Peyer's patch (tissue), 4 donors: ENCODE measurements around the gene VAMP1. TPM values are rescaled to one million over a fixed set of nuclear protein-coding genes. Genes with fewer than 3 reads are reported as not detected.

Source experiments
- DNase-seq, 3 donors: peaks; one replicate each; pipeline ENCODE4 v3.0.0-alpha.2; 2017 to 2019
- H3K27ac ChIP-seq, 4 donors: fragments of 200-600 bp; sonication (generic); one replicate each; pipeline ENCODE4 v1.5.1; 2016 to 2019
- H3K27me3 ChIP-seq, 2 donors: fragments of 200-600 bp; sonication (generic); one replicate each; pipeline ENCODE4 v1.5.1; 2019
- H3K36me3 ChIP-seq, 3 donors: fragments of 200-600 bp; sonication (generic); one replicate each; pipeline ENCODE4 v1.5.1; 2016 to 2019
- H3K4me1 ChIP-seq, 4 donors: fragments of 200-600 bp; sonication (generic); one replicate each; pipeline ENCODE4 v1.5.1; 2016 to 2019
- H3K4me3 ChIP-seq, 4 donors: fragments of 200-600 bp; sonication (generic); 1 replicate in 3 of 4; 2 replicates in 1 of 4; pipeline ENCODE4 v1.5.1; 2016 to 2019; ENCODE audit warnings: mild to moderate bottlenecking in 1 of 4
- H3K9me3 ChIP-seq, 4 donors: fragments of 200-600 bp; sonication (generic); one replicate each; pipeline ENCODE4 v1.5.1; 2016 to 2019; ENCODE audit warnings: mild to moderate bottlenecking in 1 of 4
- CTCF ChIP-seq, 6 experiments: fragments of 450-650 bp in 4 of 6; fragments of 200-600 bp in 2 of 6; sonication (generic) in 1 of 6; IDR thresholded peaks; one replicate each; pipeline ENCODE4 v1.5.1; 2017 to 2019; ENCODE audit warnings: antibody characterized with exemption in 6 of 6, mild to moderate bottlenecking in 3 of 6, moderate library complexity in 1 of 6
- POLR2A ChIP-seq, 2 donors: fragments of 450-650 bp; IDR thresholded peaks; one replicate each; pipeline ENCODE4 v1.5.1; 2017; ENCODE audit warnings: antibody characterized with exemption in 2 of 2, mild to moderate bottlenecking in 2 of 2, moderate library complexity in 2 of 2
- total RNA-seq, 4 donors: library from RNA; depleted of rRNA; stranded (reverse); fragments of >200 nt; gene quantifications; one replicate each; pipeline ENCODE4 v1.1.0, GENCODE V29; 2016

VAMP1 gene
- total RNA-seq, 4 donors from 2014 or later, result 5.3 to 17.4 (median 9.3) TPM

DNA sequence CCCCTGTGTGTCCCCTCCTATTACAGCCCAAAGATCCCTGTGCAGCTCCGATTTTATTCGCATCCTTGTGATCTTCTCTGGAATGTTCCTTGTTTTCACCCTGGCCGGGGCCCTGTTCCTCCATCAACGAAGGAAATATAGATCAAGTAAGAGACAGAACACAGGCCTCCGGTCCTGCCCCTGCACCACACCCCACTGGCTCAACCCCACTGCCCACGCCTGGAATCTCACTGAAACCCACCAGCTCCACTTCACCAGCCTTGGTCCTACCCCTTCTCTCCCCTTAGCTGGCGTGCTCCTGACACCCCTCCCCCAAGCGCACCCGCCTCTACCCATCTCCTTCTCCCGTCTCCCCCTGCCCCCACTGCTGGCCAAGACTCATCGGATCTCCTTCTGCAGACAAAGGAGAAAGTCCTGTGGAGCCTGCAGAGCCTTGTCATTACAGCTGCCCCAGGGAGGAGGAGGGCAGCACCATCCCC lies 19.6 kb downstream of the VAMP1 start:
- Histone ChIP-seq H3K4me1 (peaks cover 0 to 24% (median 15%) of the 10 kb centered on the region in 4 donors), H3K36me3 (peaks cover 0 to 39% (median 0%) of the 10 kb centered on the region in 3 donors), H3K4me3 (peak overlapping the region; percentile 53 to 79 (median 66)), H3K9me3 (no peaks in the 10 kb centered on the region), H3K27me3 (no peaks in the 10 kb centered on the region), H3K27ac (peak overlapping the region; percentile 89 to 98 (median 94))
- DNase-seq, result peak in 1 of 3 donors; percentile 45
- TF ChIP-seq POLR2A (IDR thresholded peaks at IDR 0.05), result no peak
- no peak for TF ChIP-seq CTCF (IDR thresholded peaks at IDR 0.05)

DNA sequence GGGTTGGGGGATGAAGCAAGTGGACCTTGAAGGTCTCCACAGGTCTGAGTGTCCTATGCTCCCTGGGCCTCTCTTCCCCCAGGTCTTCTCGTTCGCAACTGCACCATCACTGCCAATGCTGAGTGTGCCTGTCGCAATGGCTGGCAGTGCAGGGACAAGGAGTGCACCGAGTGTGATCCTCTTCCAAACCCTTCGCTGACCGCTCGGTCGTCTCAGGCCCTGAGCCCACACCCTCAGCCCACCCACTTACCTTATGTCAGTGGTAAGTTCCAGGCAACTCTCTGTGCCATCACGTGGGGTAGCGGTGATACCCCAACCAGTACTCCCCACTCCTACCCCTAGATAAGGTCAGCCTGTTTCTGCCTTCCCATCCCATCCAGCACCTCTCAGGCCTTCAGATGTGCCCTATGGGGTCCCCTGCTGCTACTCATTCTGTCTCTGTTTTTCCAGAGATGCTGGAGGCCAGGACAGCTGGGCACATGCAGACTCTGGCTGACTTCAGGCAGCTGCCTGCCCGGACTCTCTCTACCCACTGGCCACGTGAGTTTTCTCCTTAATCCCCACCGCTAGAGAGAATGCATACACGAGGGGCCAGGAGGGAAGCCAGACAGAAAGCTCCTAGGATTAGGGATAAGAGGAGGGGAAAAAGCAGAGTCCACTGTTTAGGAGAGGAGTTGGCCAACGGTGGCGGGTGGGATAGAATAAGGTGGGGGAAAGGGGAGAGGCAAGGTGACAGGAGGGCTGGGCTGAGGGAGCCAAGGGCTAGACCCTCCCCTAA lies 20.2 kb downstream of the VAMP1 start:
- TF ChIP-seq POLR2A (IDR thresholded peaks at IDR 0.05) (no peak), CTCF (IDR thresholded peaks at IDR 0.05) (no peak)
- Histone ChIP-seq H3K27ac (peak overlapping the region; percentile 89 to 98 (median 94)), H3K4me3 (peak overlapping the region in 2 of 4 donors; percentile 74 to 79)

GRCh38 chr12:6444704-6445688 lies 25.5 kb downstream of the VAMP1 start, which contains the start of gene CD27:
CD27 (plus strand) TSS chr12:6444955; CDS start chr12:6445096, 141 bp downstream.
- no peak for TF ChIP-seq CTCF (IDR thresholded peaks at IDR 0.05)
- TF ChIP-seq POLR2A (IDR thresholded peaks at IDR 0.05), result no peak
- Histone ChIP-seq H3K36me3 (peaks cover 0 to 26% (median 0%) of the 10 kb centered on the region in 3 donors), H3K9me3 (no peaks in the 10 kb centered on the region), H3K4me1 (peaks cover 0 to 3% (median 1%) of the 10 kb centered on the region in 4 donors), H3K27ac (peak within 1 kb of the TSS; percentile 10 to 92 (median 52)), H3K27me3 (no peaks in the 10 kb centered on the region), H3K4me3 (peak within 1 kb of the TSS; percentile 35 to 62 (median 44))
- DNase-seq, result peak in 2 of 3 donors; percentile 55 to 60

More for the DNA sequence above, 20.2 kb downstream of the VAMP1 start:
- peaks cover 0 to 38% (median 0%) of the 10 kb centered on the region in 3 donors for H3K36me3 ChIP-seq
- peak in 2 of 3 donors; percentile 17 to 42 for DNase-seq
- H3K9me3 ChIP-seq, result no peaks in the 10 kb centered on the region
- H3K4me1 ChIP-seq, result peaks cover 0 to 24% (median 15%) of the 10 kb centered on the region in 4 donors
- no peaks in the 10 kb centered on the region for H3K27me3 ChIP-seq

DNA sequence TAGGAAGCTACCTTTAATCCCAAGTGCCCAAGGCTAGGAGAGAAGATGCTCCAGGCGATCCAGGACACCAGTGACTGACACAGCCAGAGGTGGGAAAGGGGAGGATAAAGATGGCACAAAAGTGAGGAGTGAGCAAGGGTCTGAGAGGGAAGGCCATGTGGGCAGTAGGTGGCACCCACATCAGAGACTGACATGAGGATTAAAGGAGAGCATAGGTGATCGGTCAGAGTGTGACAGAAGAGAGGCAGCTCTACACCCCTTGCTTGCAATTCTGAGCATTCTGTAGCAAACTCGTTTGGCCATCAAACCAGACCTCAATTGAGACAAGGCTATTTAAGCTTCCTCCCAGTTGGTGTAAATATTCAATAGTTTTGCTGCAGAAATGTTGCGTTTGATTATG lies 26.4 kb downstream of the VAMP1 start:
- peaks cover 0 to 2% (median 0%) of the 10 kb centered on the region in 4 donors for H3K4me1 ChIP-seq
- TF ChIP-seq POLR2A (IDR thresholded peaks at IDR 0.05), result no peak
- no peak for TF ChIP-seq CTCF (IDR thresholded peaks at IDR 0.05)
- peaks cover 0 to 26% (median 0%) of the 10 kb centered on the region in 3 donors for H3K36me3 ChIP-seq
- H3K27ac ChIP-seq, result peak overlapping the region in 3 of 4 donors; percentile 10 to 92 (median 69)
- no peaks in the 10 kb centered on the region for H3K27me3 ChIP-seq
- DNase-seq, result peak in 1 of 3 donors; percentile 28
- H3K4me3 ChIP-seq, result peak overlapping the region in 1 of 4 donors; percentile 47
- no peaks in the 10 kb centered on the region for H3K9me3 ChIP-seq
